ENCODE measurements around the gene AMT. TPM values are rescaled to one million over a fixed set of nuclear protein-coding genes. Genes with fewer than 3 reads are reported as not detected.

Gene AMT
- total and polyA plus RNA-seq, 2 of the 13 experiments (the other 11 are each of a cell fraction or from before 2014, with no cell fraction given), result 35.3 to 59.0 TPM

DNA sequence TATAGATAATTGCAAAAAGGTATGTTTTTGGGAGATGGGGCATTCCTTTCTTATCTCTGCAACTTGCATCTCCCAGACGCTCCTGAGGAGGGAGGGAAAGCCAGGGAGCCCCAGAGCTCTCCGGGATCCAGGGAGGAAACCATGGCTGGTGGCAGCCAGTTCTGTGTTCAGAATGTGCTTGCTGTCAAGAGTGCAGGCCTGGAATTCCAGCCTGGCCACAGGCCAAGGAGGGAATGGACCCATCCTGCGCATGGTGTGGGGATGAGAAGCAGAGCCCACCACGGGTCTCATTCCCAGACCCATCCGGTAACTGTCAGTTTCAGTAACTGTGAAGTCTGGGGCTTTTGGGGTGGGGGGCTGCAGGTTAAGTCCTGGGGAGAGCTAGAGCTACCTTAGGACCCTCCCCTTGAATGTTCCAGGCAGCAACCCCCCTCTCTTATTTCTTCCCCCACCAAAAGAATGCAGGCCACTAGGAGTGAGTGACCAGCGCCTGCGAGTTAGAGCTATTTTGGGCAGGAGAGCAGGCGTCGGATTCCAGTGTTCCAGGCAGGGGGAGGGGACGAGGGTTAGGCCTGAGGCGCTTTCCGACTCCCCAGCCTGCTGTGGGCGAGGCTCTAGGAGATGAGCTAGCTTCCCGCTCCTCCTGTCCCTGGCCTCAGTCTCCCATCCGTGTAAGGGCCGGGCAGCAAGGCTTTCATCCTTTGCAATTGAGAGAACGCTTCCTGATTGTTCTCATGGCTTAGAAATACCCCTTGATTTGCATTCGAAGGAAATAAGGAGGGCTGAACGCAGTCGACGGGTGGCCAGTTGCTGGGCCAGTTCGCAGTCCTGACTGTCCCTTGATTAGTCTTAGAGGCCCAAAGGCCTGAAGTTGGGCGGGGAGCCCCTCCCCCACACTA is 47.0 kb upstream of the AMT start (continued):
- TF ChIP-seq, protein P1, sequence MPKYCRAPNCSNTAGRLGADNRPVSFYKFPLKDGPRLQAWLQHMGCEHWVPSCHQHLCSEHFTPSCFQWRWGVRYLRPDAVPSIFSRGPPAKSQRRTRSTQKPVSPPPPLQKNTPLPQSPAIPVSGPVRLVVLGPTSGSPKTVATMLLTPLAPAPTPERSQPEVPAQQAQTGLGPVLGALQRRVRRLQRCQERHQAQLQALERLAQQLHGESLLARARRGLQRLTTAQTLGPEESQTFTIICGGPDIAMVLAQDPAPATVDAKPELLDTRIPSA (CRISPR knock-in tag; IDR thresholded peaks at IDR 0.05; ENCODE audit: borderline replicate concordance), result no peak
- TF ChIP-seq NFYC (CRISPR knock-in tag; IDR thresholded peaks at IDR 0.05) (no peak), RELA (CRISPR knock-in tag; IDR thresholded peaks at IDR 0.05) (no peak), ATF7-NPFF (CRISPR knock-in tag; IDR thresholded peaks at IDR 0.05; ENCODE audit: low read depth) (no peak), SMC3 (IDR thresholded peaks at IDR 0.05; ENCODE audit: low read length) (no peak), NR3C1 (CRISPR knock-in tag; IDR thresholded peaks at IDR 0.05) (no peak), ERF (CRISPR knock-in tag; IDR thresholded peaks at IDR 0.05) (no peak), DNMT1 (CRISPR knock-in tag; IDR thresholded peaks at IDR 0.05) (no peak), ZNF30 (CRISPR knock-in tag; IDR thresholded peaks at IDR 0.05) (no peak), HMG20B (CRISPR knock-in tag; conservative IDR thresholded peaks at IDR 0.05) (no peak), ZNF720 (CRISPR knock-in tag; IDR thresholded peaks at IDR 0.05) (no peak), ZNF570 (CRISPR knock-in tag; IDR thresholded peaks at IDR 0.05; ENCODE audit: borderline replicate concordance) (no peak), ZNF496 (CRISPR knock-in tag; IDR thresholded peaks at IDR 0.05; ENCODE audit: insufficient replicate concordance) (no peak), ZNF891 (CRISPR knock-in tag; IDR thresholded peaks at IDR 0.05) (no peak), ZSCAN9 (CRISPR knock-in tag; IDR thresholded peaks at IDR 0.05; ENCODE audit: borderline replicate concordance) (0 out of 2 replicates have a peak, but pooled peaks have one; percentile 12), ZNF20 (CRISPR knock-in tag; IDR thresholded peaks at IDR 0.05) (no peak), HOXA7 (CRISPR knock-in tag; IDR thresholded peaks at IDR 0.05) (no peak), CHCHD3 (CRISPR knock-in tag; IDR thresholded peaks at IDR 0.05) (no peak), AKAP8 (CRISPR knock-in tag; IDR thresholded peaks at IDR 0.05) (no peak), KDM6A (CRISPR knock-in tag; IDR thresholded peaks at IDR 0.05; ENCODE audit: low read depth) (no peak), MED1 (CRISPR knock-in tag; IDR thresholded peaks at IDR 0.05) (no peak; the same call in 1 of the 2 replicates)
- TF ChIP-seq, protein P2, sequence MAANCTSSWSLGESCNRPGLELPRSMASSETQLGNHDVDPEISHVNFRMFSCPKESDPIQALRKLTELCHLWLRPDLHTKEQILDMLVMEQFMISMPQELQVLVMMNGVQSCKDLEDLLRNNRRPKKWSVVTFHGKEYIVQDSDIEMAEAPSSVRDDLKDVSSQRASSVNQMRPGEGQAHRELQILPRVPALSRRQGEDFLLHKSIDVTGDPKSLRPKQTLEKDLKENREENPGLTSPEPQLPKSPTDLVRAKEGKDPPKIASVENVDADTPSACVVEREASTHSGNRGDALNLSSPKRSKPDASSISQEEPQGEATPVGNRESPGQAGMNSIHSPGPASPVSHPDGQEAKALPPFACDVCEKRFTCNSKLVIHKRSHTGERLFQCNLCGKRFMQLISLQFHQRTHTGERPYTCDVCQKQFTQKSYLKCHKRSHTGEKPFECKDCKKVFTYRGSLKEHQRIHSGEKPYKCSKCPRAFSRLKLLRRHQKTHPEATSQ (CRISPR knock-in tag; IDR thresholded peaks at IDR 0.05; ENCODE audit: borderline replicate concordance), result no peak
- TF ChIP-seq, protein P3, sequence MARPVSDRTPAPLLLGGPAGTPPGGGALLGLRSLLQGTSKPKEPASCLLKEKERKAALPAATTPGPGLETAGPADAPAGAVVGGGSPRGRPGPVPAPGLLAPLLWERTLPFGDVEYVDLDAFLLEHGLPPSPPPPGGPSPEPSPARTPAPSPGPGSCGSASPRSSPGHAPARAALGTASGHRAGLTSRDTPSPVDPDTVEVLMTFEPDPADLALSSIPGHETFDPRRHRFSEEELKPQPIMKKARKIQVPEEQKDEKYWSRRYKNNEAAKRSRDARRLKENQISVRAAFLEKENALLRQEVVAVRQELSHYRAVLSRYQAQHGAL (CRISPR knock-in tag; IDR thresholded peaks at IDR 0.05; ENCODE audit: not compliant biosample characterization), result no peak
- TF ChIP-seq, protein P4, sequence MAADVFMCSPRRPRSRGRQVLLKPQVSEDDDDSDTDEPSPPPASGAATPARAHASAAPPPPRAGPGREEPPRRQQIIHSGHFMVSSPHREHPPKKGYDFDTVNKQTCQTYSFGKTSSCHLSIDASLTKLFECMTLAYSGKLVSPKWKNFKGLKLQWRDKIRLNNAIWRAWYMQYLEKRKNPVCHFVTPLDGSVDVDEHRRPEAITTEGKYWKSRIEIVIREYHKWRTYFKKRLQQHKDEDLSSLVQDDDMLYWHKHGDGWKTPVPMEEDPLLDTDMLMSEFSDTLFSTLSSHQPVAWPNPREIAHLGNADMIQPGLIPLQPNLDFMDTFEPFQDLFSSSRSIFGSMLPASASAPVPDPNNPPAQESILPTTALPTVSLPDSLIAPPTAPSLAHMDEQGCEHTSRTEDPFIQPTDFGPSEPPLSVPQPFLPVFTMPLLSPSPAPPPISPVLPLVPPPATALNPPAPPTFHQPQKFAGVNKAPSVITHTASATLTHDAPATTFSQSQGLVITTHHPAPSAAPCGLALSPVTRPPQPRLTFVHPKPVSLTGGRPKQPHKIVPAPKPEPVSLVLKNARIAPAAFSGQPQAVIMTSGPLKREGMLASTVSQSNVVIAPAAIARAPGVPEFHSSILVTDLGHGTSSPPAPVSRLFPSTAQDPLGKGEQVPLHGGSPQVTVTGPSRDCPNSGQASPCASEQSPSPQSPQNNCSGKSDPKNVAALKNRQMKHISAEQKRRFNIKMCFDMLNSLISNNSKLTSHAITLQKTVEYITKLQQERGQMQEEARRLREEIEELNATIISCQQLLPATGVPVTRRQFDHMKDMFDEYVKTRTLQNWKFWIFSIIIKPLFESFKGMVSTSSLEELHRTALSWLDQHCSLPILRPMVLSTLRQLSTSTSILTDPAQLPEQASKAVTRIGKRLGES (CRISPR knock-in tag; IDR thresholded peaks at IDR 0.05; ENCODE audit: borderline replicate concordance), result 0 out of 2 replicates have a peak, but pooled peaks have one; percentile 33

Measured in HepG2 (cell line).